Upper lobe of right lung (tissue), 1 donor: ENCODE measurements around the gene CARD10. TPM values are rescaled to one million over a fixed set of nuclear protein-coding genes. Genes with fewer than 3 reads are reported as not detected.

Source experiments
- ATAC-seq: fragments of 200-7000 bp; cut with Tn5 transposase; one replicate; pipeline ENCODE4 v1.9.1; 2020; ENCODE audit warnings: mild to moderate bottlenecking, moderate library complexity
- DNase-seq: peaks from one replicate; pipeline ENCODE4 v3.0.0-alpha.2; 2020
- H3K27ac ChIP-seq: fragments of 200-600 bp; one replicate; pipeline ENCODE4 v1.8.0; 2022
- H3K27me3 ChIP-seq: fragments of 200-600 bp; one replicate; pipeline ENCODE4 v1.8.0; 2022; ENCODE audit warnings: mild to moderate bottlenecking
- H3K36me3 ChIP-seq: fragments of 200-600 bp; one replicate; pipeline ENCODE4 v1.8.0; 2022
- H3K4me1 ChIP-seq: fragments of 200-600 bp; one replicate; pipeline ENCODE4 v1.8.0; 2022
- H3K4me3 ChIP-seq: fragments of 200-600 bp; one replicate; pipeline ENCODE4 v1.8.0; 2022; ENCODE audit warnings: mild to moderate bottlenecking
- H3K9me3 ChIP-seq: fragments of 200-600 bp; one replicate; pipeline ENCODE4 v1.8.0; 2022
- CTCF ChIP-seq: fragments of 200-600 bp; IDR thresholded peaks from one replicate; pipeline ENCODE4 v1.8.0; 2022; ENCODE audit warnings: antibody characterized with exemption
- intact Hi-C: fragments of 100-400 bp; cut with DNase I; formaldehyde crosslinking; loops from one replicate; pipeline ENCODE4 v1.11.0; 2022
- total RNA-seq: library from RNA; stranded (reverse); fragmentation: NEBNext Ultra II Directional; extraction: Animal tissue kit (Norgen Biotek cat#: 25700); gene quantifications from one replicate; pipeline ENCODE4 v1.2.1, GENCODE V29; 2021
- donor health status: DM: no; HTN: yes; CAD: no; lungs with severe emphysema.

Gene CARD10
- total RNA-seq, 1 donor from 2014 or later = 17.0 TPM

GRCh38 chr22:37557321-37558001 is 38.2 kb upstream of the CARD10 start:
- H3K36me3 ChIP-seq = no peaks in the 10 kb centered on the region
- no peaks in the 10 kb centered on the region for H3K9me3 ChIP-seq
- peak; percentile 7 for ATAC-seq
- intact Hi-C loops = no loop called here
- H3K4me3 ChIP-seq = no peak overlapping the region
- peaks cover 27% of the 10 kb centered on the region for H3K4me1 ChIP-seq
- no peak for DNase-seq
- no peaks in the 10 kb centered on the region for H3K27me3 ChIP-seq
- no peak for TF ChIP-seq CTCF
- no peak overlapping the region for H3K27ac ChIP-seq

- no peaks in the 10 kb centered on the region for H3K27me3 ChIP-seq
- no peak overlapping the region for H3K27ac ChIP-seq
- no peak for ATAC-seq
- intact Hi-C loops = no loop called here
- no peak overlapping the region for H3K4me3 ChIP-seq
- H3K36me3 ChIP-seq = no peaks in the 10 kb centered on the region
- no peak for DNase-seq
- peaks cover 26% of the 10 kb centered on the region for H3K4me1 ChIP-seq
- no peaks in the 10 kb centered on the region for H3K9me3 ChIP-seq
- no peak for TF ChIP-seq CTCF
These were observed 37.5 kb upstream of the CARD10 start for GRCh38 chr22:37556710-37557109.

GRCh38 chr22:37555029-37555428 is 35.8 kb upstream of the CARD10 start:
- ATAC-seq (no peak), DNase-seq (no peak)
- H3K27me3 ChIP-seq = no peaks in the 10 kb centered on the region
- TF ChIP-seq CTCF = no peak
- H3K9me3 ChIP-seq = no peaks in the 10 kb centered on the region
- intact Hi-C loops = no loop called here
- H3K27ac ChIP-seq = no peak overlapping the region
- H3K4me1 ChIP-seq = peaks cover 36% of the 10 kb centered on the region
- H3K4me3 ChIP-seq = no peak overlapping the region
- no peaks in the 10 kb centered on the region for H3K36me3 ChIP-seq

GRCh38 chr22:37553725-37554124 is 34.5 kb upstream of the CARD10 start:
- intact Hi-C loops = no loop called here
- H3K27ac ChIP-seq = no peak overlapping the region
- TF ChIP-seq CTCF = no peak
- no peak for ATAC-seq
- H3K4me1 ChIP-seq = peaks cover 44% of the 10 kb centered on the region
- H3K4me3 ChIP-seq = no peak overlapping the region
- H3K9me3 ChIP-seq = no peaks in the 10 kb centered on the region
- H3K36me3 ChIP-seq = no peaks in the 10 kb centered on the region
- H3K27me3 ChIP-seq = no peaks in the 10 kb centered on the region
- no peak for DNase-seq

- Histone ChIP-seq H3K4me1 (peaks cover 53% of the 10 kb centered on the region), H3K36me3 (no peaks in the 10 kb centered on the region), H3K27me3 (no peaks in the 10 kb centered on the region), H3K9me3 (no peaks in the 10 kb centered on the region), H3K27ac (peak overlapping the region; percentile 71), H3K4me3 (no peak overlapping the region)
- intact Hi-C loops = no loop called here
- TF ChIP-seq CTCF = no peak
- DNase-seq (no peak), ATAC-seq (peak; percentile 36)
These were observed 33.4 kb upstream of the CARD10 start for GRCh38 chr22:37552524-37553163.
